ENCODE data around the gene SPAG17. TPM values are rescaled to one million over a fixed set of nuclear protein-coding genes. Genes with fewer than 3 reads are reported as not detected.

The SPAG17 gene
- total RNA-seq (2021; fragmentation: NEBNext Ultra II Directional; extraction: Animal tissue kit (Norgen Biotek cat#: 25700)): not detected
- long read RNA-seq: 0 reads

GRCh38 chr1:118185084-118185832 lies at the start of gene SPAG17:
Gene SPAG17, minus strand, starts transcription at chr1:118185228. Its CDS starts 71 bp downstream, at chr1:118185157.
- Mint-ChIP-seq H3K4me3 (peak within 1 kb of the TSS; percentile 83), H3K27me3 (ENCODE audit: insufficient read depth) (peaks cover 5% of the 10 kb centered on the region), H3K36me3 (ENCODE audit: low read depth) (no peaks in the 10 kb centered on the region), H3K4me1 (ENCODE audit: low read depth) (peaks cover 14% of the 10 kb centered on the region), H3K9me3 (no peaks in the 10 kb centered on the region), H3K27ac (no peak within 1 kb of the TSS)
- no peak for DNase-seq
- no peak for TF ChIP-seq CTCF (IDR thresholded peaks at IDR 0.05)

DNA sequence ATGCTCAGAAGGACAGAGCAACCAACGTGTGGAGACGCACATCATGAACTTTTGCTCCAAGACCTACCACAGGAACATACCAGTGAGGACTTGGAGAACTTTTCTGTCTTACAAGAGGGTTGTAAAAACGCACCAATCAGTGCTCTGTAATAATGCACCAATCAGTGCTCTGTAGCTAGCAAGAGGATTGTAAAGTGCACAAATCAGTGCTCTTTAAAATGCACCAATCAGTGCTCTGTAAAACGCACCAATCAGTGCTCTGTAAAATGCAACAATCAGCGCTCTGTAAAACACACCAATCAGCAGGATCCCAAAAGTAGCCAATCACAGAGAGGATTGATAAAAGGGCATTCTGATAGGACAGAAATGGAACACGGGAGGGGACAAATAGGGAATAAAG lies 40.4 kb upstream of the SPAG17 start:
- DNase-seq: no peak
- Mint-ChIP-seq H3K27me3 (ENCODE audit: insufficient read depth) (no peaks in the 10 kb centered on the region; the same call in 1 of the 2 replicates), H3K36me3 (ENCODE audit: low read depth) (no peaks in the 10 kb centered on the region), H3K4me3 (no peak overlapping the region), H3K4me1 (ENCODE audit: low read depth) (no peaks in the 10 kb centered on the region), H3K9me3 (no peaks in the 10 kb centered on the region), H3K27ac (no peak overlapping the region)
- TF ChIP-seq CTCF (IDR thresholded peaks at IDR 0.05): no peak

- H3K4me3 Mint-ChIP-seq: no peak overlapping the region
- no peaks in the 10 kb centered on the region; the same call in 1 of the 2 replicates for H3K27me3 Mint-ChIP-seq (ENCODE audit: insufficient read depth)
- H3K9me3 Mint-ChIP-seq: no peaks in the 10 kb centered on the region
- peak; percentile 53 for TF ChIP-seq CTCF (IDR thresholded peaks at IDR 0.05)
- H3K36me3 Mint-ChIP-seq (ENCODE audit: low read depth): no peaks in the 10 kb centered on the region
- DNase-seq: no peak
- no peaks in the 10 kb centered on the region for H3K4me1 Mint-ChIP-seq (ENCODE audit: low read depth)
- H3K27ac Mint-ChIP-seq: no peak overlapping the region
These were observed 38.4 kb upstream of the SPAG17 start for GRCh38 chr1:118223426-118223825.

GRCh38 chr1:118219438-118219837 lies 34.4 kb upstream of the SPAG17 start:
- Mint-ChIP-seq H3K36me3 (ENCODE audit: low read depth) (no peaks in the 10 kb centered on the region), H3K27me3 (ENCODE audit: insufficient read depth) (no peaks in the 10 kb centered on the region; the same call in 1 of the 2 replicates), H3K4me1 (ENCODE audit: low read depth) (no peaks in the 10 kb centered on the region)

DNA sequence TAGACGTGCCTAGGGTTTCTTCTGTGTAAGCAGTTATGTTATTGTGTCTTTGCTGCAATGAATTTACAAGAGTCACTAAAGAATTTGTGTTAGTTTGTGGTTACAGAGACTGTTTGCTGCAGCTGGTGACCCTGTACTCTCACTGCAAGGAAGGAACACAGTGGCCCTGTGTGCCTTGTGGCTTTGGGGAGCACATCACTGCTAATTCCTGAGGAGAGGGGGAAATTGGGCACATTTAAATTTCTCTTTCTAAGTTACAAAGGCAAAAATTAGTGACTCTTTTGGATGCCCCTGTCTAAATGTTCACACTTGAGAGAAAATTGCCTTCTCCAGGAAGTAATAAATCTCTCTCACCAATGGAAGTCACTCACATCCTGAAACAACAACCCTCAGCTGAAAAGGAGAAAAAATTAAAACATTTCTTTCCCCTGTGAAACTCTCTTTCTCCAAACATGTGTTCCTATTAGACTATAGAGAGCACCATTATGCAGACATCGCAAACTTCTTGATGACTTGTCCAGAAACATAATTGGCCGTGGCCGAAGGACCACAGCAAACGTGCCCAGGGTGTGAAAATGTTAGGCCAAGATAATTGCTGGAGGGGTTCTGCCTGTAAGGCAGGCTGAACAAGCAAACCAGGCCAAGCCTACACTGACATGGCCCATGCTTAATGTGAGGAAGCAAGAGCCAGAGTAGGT lies 32.3 kb upstream of the SPAG17 start:
- no peak for DNase-seq
- no peaks in the 10 kb centered on the region for H3K4me1 Mint-ChIP-seq (ENCODE audit: low read depth)
- no peaks in the 10 kb centered on the region; the same call in 1 of the 2 replicates for H3K27me3 Mint-ChIP-seq (ENCODE audit: insufficient read depth)
- no peak overlapping the region for H3K27ac Mint-ChIP-seq
- no peaks in the 10 kb centered on the region for H3K9me3 Mint-ChIP-seq
- no peaks in the 10 kb centered on the region for H3K36me3 Mint-ChIP-seq (ENCODE audit: low read depth)
- TF ChIP-seq CTCF (IDR thresholded peaks at IDR 0.05): no peak
- H3K4me3 Mint-ChIP-seq: no peak overlapping the region

More at GRCh38 chr1:118219438-118219837, 34.4 kb upstream of the SPAG17 start:
- no peaks in the 10 kb centered on the region for H3K9me3 Mint-ChIP-seq
- no peak overlapping the region for H3K4me3 Mint-ChIP-seq
- DNase-seq: no peak
- no peak overlapping the region for H3K27ac Mint-ChIP-seq
- TF ChIP-seq CTCF (IDR thresholded peaks at IDR 0.05): no peak
